Measurements from ENCODE around the gene PPP2R5C.
"Not testable (repeated sequence)": the region's sequence is repeated elsewhere in the genome, so short reads cannot be mapped to it uniquely, and the experiment has no call there.

Gene PPP2R5C

DNA sequence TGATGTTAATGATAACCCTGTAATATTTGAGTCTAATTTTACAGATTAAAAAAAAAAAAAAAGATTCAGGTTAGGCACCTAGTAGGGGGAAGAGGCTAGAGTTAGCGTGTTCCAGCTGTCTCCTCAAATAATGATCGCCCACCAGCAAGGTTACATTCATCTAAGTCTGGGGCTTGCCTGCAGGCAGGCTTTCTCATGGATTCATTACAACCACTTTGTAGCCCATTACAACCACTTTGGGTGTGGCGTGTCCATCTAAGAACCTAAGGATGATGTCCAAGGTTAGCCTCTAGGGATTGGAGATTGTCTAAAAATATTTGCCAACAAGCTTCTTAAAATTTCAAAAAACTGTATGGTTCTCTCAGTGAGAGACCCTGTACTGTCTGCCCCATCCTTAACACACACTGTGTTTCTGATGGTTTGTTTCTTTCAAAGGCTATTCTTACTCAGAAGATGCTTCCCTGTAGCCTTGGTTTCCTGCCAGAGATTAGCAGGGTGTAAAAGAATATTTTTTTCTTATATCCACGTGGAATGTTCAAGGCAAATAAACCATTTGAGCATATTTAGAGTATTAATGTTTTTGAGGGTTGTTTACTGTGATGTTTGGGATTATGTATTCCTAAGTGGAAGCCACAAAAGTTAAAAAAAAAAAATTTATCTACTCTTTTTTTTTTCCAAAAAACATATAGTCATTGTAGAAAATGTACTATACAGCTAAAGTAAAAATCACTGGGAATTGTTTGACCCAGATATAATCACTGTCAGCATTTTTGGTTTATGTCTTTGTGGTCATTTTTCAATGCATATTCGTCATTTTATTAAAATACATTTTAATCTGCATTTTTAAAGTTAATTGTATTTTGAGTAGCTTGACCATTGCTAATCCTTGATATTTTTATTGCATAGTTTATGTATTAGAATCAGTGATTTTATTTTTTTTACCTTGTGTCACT, 204.5 kb downstream of the PPP2R5C start:
- H3K9me3 ChIP-seq (ENCODE audit: control insufficient read depth in 1 of 2, low read length in 2 of 2) = no peaks in the 10 kb centered on the region
- H3K9ac ChIP-seq (ENCODE audit: low read depth in 1 of 2, low read length in 2 of 2) = peak overlapping the region; percentile 15 to 85
- H3K27me3 ChIP-seq (ENCODE audit: control insufficient read depth in 1 of 2, insufficient read depth in 2 of 2, low read length in 2 of 2) = no peaks in the 10 kb centered on the region
- H3K36me3 ChIP-seq (ENCODE audit: control insufficient read depth in 1 of 2, insufficient read depth in 2 of 2, low read length in 2 of 2) = peaks cover 7 to 11% of the 10 kb centered on the region in 2 donors
- peaks cover 26 to 32% of the 10 kb centered on the region in 2 donors for H3K4me1 ChIP-seq (ENCODE audit: control insufficient read depth in 1 of 2, insufficient read depth in 2 of 2, low read length in 2 of 2)
- no peak overlapping the region for H3K27ac ChIP-seq (ENCODE audit: low read depth, low read length)
- H3K4me3 ChIP-seq (ENCODE audit: low read depth in 1 of 2, low read length in 2 of 2) = peak overlapping the region; percentile 85 to 92

GRCh38 chr14:101966742-101967141, 205.2 kb downstream of the PPP2R5C start:
- Histone ChIP-seq H3K27ac (ENCODE audit: low read depth, low read length) (no peak overlapping the region), H3K4me1 (ENCODE audit: control insufficient read depth in 1 of 2, insufficient read depth in 2 of 2, low read length in 2 of 2) (peaks cover 22 to 35% of the 10 kb centered on the region in 2 donors), H3K9me3 (ENCODE audit: control insufficient read depth in 1 of 2, low read length in 2 of 2) (no peaks in the 10 kb centered on the region), H3K9ac (ENCODE audit: low read depth in 1 of 2, low read length in 2 of 2) (no peak overlapping the region), H3K27me3 (ENCODE audit: control insufficient read depth in 1 of 2, insufficient read depth in 2 of 2, low read length in 2 of 2) (no peaks in the 10 kb centered on the region), H3K4me3 (ENCODE audit: low read depth in 1 of 2, low read length in 2 of 2) (no peak overlapping the region), H3K36me3 (ENCODE audit: control insufficient read depth in 1 of 2, insufficient read depth in 2 of 2, low read length in 2 of 2) (peaks cover 7 to 11% of the 10 kb centered on the region in 2 donors)

DNA sequence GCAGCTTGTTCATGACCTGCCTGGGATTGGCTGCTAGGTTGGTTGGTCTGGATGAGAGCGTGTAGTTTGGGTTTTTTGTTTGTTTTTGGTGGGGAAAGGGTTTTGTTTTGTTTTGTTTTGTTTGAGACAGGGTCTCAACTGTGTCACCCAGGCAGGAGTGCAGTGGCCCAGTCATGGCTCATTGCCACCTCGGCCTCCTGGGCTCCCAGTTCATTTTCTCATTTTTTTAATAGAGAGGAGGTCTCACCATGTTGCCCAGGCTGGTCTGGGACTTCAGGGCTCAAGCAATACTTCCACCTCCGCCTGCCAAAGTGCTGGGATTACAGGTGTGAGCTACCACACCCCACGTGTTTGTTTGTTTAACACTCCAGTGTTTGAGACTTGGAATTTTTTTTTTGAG, 206.7 kb downstream of the PPP2R5C start:
- no peaks in the 10 kb centered on the region for H3K9me3 ChIP-seq (ENCODE audit: control insufficient read depth in 1 of 2, low read length in 2 of 2)
- H3K9ac ChIP-seq (ENCODE audit: low read depth in 1 of 2, low read length in 2 of 2) = no peak overlapping the region
- H3K4me3 ChIP-seq (ENCODE audit: low read depth in 1 of 2, low read length in 2 of 2) = no peak overlapping the region
- peaks cover 7 to 11% of the 10 kb centered on the region in 2 donors for H3K36me3 ChIP-seq (ENCODE audit: control insufficient read depth in 1 of 2, insufficient read depth in 2 of 2, low read length in 2 of 2)
- no peaks in the 10 kb centered on the region for H3K27me3 ChIP-seq (ENCODE audit: control insufficient read depth in 1 of 2, insufficient read depth in 2 of 2, low read length in 2 of 2)
- H3K27ac ChIP-seq (ENCODE audit: low read depth, low read length) = no peak overlapping the region
- peaks cover 22 to 35% of the 10 kb centered on the region in 2 donors for H3K4me1 ChIP-seq (ENCODE audit: control insufficient read depth in 1 of 2, insufficient read depth in 2 of 2, low read length in 2 of 2)

- Histone ChIP-seq H3K36me3 (ENCODE audit: control insufficient read depth in 1 of 2, insufficient read depth in 2 of 2, low read length in 2 of 2) (peaks cover 11 to 12% of the 10 kb centered on the region in 2 donors), H3K4me1 (ENCODE audit: control insufficient read depth in 1 of 2, insufficient read depth in 2 of 2, low read length in 2 of 2) (peaks cover 19 to 31% of the 10 kb centered on the region in 2 donors), H3K27ac (ENCODE audit: low read depth, low read length) (no peak overlapping the region), H3K9me3 (ENCODE audit: control insufficient read depth in 1 of 2, low read length in 2 of 2) (no peaks in the 10 kb centered on the region), H3K4me3 (ENCODE audit: low read depth in 1 of 2, low read length in 2 of 2) (no peak overlapping the region), H3K9ac (ENCODE audit: low read depth in 1 of 2, low read length in 2 of 2) (no peak overlapping the region), H3K27me3 (ENCODE audit: control insufficient read depth in 1 of 2, insufficient read depth in 2 of 2, low read length in 2 of 2) (no peaks in the 10 kb centered on the region)
These were observed 208.0 kb downstream of the PPP2R5C start for GRCh38 chr14:101969481-101969880.

DNA sequence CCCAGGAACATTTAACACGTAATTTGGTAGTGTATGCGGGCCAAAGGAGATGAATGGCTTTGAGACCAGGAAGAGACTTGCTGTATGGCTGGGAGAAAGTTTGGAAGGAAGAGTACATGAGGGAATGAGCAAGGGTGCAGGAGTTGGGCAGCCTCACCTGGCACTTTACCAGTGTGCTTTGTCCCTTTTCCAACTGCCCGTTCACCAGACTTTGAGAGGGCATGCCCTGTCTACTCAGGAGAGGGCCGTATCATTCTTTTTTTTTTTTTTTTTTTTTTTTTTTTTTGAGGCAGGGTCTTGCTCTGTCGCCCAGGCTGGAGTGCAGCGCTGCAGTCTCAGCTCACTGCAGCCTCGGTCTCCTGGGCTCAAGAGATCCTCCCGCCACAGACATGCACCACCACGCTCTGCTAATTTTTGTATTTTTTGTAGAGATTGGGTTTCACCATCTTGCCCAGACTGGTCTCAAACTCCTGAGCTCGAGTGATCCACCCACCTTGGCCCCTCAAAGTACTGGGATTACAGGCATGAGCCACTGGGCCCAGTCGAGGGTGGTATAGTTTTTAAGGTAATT, 209.4 kb downstream of the PPP2R5C start:
- no peak overlapping the region for H3K9ac ChIP-seq (ENCODE audit: low read depth in 1 of 2, low read length in 2 of 2)
- H3K9me3 ChIP-seq (ENCODE audit: control insufficient read depth in 1 of 2, low read length in 2 of 2) = no peaks in the 10 kb centered on the region
- H3K27ac ChIP-seq (ENCODE audit: low read depth, low read length) = no peak overlapping the region
- no peaks in the 10 kb centered on the region for H3K27me3 ChIP-seq (ENCODE audit: control insufficient read depth in 1 of 2, insufficient read depth in 2 of 2, low read length in 2 of 2)
- peaks cover 13 to 25% of the 10 kb centered on the region in 2 donors for H3K4me1 ChIP-seq (ENCODE audit: control insufficient read depth in 1 of 2, insufficient read depth in 2 of 2, low read length in 2 of 2)
- H3K4me3 ChIP-seq (ENCODE audit: low read depth in 1 of 2, low read length in 2 of 2) = no peak overlapping the region
- peaks cover 11 to 15% of the 10 kb centered on the region in 2 donors for H3K36me3 ChIP-seq (ENCODE audit: control insufficient read depth in 1 of 2, insufficient read depth in 2 of 2, low read length in 2 of 2)

DNA sequence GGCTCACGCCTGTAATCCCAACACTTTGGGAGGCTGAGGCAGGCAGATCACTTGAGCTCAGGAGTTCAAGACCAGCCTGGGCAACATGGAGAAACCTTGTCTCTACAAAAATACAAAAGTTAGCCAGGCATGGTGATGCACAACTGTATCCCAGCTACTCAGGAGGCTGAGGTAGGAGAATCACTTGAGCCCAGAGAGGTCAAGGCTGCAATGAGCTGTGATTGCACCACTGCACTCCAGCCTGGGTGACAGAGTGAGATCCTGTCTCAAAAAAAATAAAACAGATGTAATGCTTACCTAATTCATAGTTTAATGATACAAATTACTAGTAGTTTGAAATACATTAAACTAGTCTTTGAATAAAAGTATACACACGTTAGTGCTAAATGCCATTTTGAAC, 209.9 kb downstream of the PPP2R5C start:
- H3K9ac ChIP-seq (ENCODE audit: low read depth in 1 of 2, low read length in 2 of 2) = not testable (repeated sequence)

GRCh38 chr14:101972126-101972866, 210.8 kb downstream of the PPP2R5C start:
- no peaks in the 10 kb centered on the region for H3K27me3 ChIP-seq (ENCODE audit: control insufficient read depth in 1 of 2, insufficient read depth in 2 of 2, low read length in 2 of 2)
- no peak overlapping the region for H3K9ac ChIP-seq (ENCODE audit: low read depth in 1 of 2, low read length in 2 of 2)
- no peak overlapping the region for H3K27ac ChIP-seq (ENCODE audit: low read depth, low read length)
- peaks cover 10 to 14% of the 10 kb centered on the region in 2 donors for H3K4me1 ChIP-seq (ENCODE audit: control insufficient read depth in 1 of 2, insufficient read depth in 2 of 2, low read length in 2 of 2)
- no peak overlapping the region for H3K4me3 ChIP-seq (ENCODE audit: low read depth in 1 of 2, low read length in 2 of 2)
- H3K9me3 ChIP-seq (ENCODE audit: control insufficient read depth in 1 of 2, low read length in 2 of 2) = no peaks in the 10 kb centered on the region
- H3K36me3 ChIP-seq (ENCODE audit: control insufficient read depth in 1 of 2, insufficient read depth in 2 of 2, low read length in 2 of 2) = peaks cover 11 to 25% of the 10 kb centered on the region in 2 donors

More for the DNA sequence above, 209.9 kb downstream of the PPP2R5C start:
- not testable (repeated sequence) for H3K27me3 ChIP-seq (ENCODE audit: control insufficient read depth in 1 of 2, insufficient read depth in 2 of 2, low read length in 2 of 2); H3K9me3 ChIP-seq (ENCODE audit: control insufficient read depth in 1 of 2, low read length in 2 of 2); H3K27ac ChIP-seq (ENCODE audit: low read depth, low read length); H3K4me3 ChIP-seq (ENCODE audit: low read depth in 1 of 2, low read length in 2 of 2)
- H3K36me3 ChIP-seq (ENCODE audit: control insufficient read depth in 1 of 2, insufficient read depth in 2 of 2, low read length in 2 of 2) = peaks cover 11 to 18% of the 10 kb centered on the region in 2 donors
- peaks cover 10 to 21% of the 10 kb centered on the region in 2 donors for H3K4me1 ChIP-seq (ENCODE audit: control insufficient read depth in 1 of 2, insufficient read depth in 2 of 2, low read length in 2 of 2)

DNA sequence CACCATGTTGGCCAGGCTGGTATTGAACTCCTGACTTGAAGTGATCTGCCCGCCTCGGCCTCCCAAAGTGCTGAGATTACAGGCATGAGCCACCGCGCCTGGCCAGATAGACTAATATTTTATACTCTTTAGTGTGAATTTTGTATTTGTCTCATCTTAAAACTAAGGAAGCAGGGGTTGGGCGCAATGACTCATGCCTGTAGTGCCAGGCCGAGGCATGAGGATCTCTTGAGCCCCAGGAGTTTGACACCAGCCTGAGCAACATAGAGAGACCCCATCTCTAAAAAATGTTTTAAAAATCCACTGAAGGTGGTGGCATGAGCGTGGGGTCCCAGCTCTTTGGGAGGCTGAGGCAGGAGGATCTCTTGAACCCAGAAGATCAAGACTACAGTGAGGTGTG, 211.8 kb downstream of the PPP2R5C start:
- no peak overlapping the region for H3K9ac ChIP-seq (ENCODE audit: low read depth in 1 of 2, low read length in 2 of 2)
- H3K27me3 ChIP-seq (ENCODE audit: control insufficient read depth in 1 of 2, insufficient read depth in 2 of 2, low read length in 2 of 2) = no peaks in the 10 kb centered on the region
- no peaks in the 10 kb centered on the region for H3K9me3 ChIP-seq (ENCODE audit: control insufficient read depth in 1 of 2, low read length in 2 of 2)
- peaks cover 10 to 14% of the 10 kb centered on the region in 2 donors for H3K4me1 ChIP-seq (ENCODE audit: control insufficient read depth in 1 of 2, insufficient read depth in 2 of 2, low read length in 2 of 2)
- peaks cover 11 to 34% of the 10 kb centered on the region in 2 donors for H3K36me3 ChIP-seq (ENCODE audit: control insufficient read depth in 1 of 2, insufficient read depth in 2 of 2, low read length in 2 of 2)
- H3K27ac ChIP-seq (ENCODE audit: low read depth, low read length) = no peak overlapping the region
- H3K4me3 ChIP-seq (ENCODE audit: low read depth in 1 of 2, low read length in 2 of 2) = no peak overlapping the region

DNA sequence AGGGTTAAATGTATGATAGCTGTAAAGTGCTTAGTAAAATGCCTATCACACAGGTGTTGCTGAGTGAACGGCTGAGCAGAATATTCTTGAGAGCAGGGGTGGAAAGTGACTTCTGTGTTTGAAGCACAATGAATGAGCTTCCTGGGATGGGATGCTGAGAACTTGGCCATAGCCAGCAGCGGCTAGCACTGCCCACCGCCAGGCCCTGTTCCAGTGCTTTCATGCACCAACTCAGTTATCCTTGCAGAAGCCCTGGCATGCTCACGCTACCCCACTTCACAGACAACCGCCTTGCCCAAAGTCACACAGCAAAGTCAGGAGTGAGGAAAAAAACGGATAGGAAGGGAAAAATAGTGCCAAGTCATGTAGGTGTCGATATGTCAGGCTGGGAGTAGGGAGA, 213.7 kb downstream of the PPP2R5C start:
- Histone ChIP-seq H3K9ac (ENCODE audit: low read depth in 1 of 2, low read length in 2 of 2) (no peak overlapping the region), H3K27ac (ENCODE audit: low read depth, low read length) (no peak overlapping the region), H3K4me1 (ENCODE audit: control insufficient read depth in 1 of 2, insufficient read depth in 2 of 2, low read length in 2 of 2) (peaks cover 10 to 14% of the 10 kb centered on the region in 2 donors), H3K27me3 (ENCODE audit: control insufficient read depth in 1 of 2, insufficient read depth in 2 of 2, low read length in 2 of 2) (no peaks in the 10 kb centered on the region), H3K9me3 (ENCODE audit: control insufficient read depth in 1 of 2, low read length in 2 of 2) (no peaks in the 10 kb centered on the region), H3K36me3 (ENCODE audit: control insufficient read depth in 1 of 2, insufficient read depth in 2 of 2, low read length in 2 of 2) (peaks cover 10 to 46% of the 10 kb centered on the region in 2 donors), H3K4me3 (ENCODE audit: low read depth in 1 of 2, low read length in 2 of 2) (no peak overlapping the region)

Data from duodenal mucosa (tissue), 2 donors.